GM12875 (cell line): ENCODE results near the gene GTF3C1.

Experiments
- H3K4me3 ChIP-seq: one replicate; pipeline ENCODE4 v1.5.1; 2011; ENCODE audit warnings: low read depth, low read length, control low read depth
- CTCF ChIP-seq: IDR thresholded peaks from 2 replicates; pipeline ENCODE4 v1.5.1; 2011; ENCODE audit warnings: low read depth, mild to moderate bottlenecking, control low read depth, inconsistent platforms, low read length, moderate library complexity, borderline replicate concordance; ENCODE audit not compliant: insufficient read depth

Gene GTF3C1

GRCh38 chr16:27449434-27450195 lies 100.1 kb downstream of the GTF3C1 start:
- H3K4me3 ChIP-seq, result no peak overlapping the region
- TF ChIP-seq CTCF, result no peak

- TF ChIP-seq CTCF, result no peak
Measured at GRCh38 chr16:27448532-27449433, 100.9 kb downstream of the GTF3C1 start.

GRCh38 chr16:27447301-27447700 lies 102.4 kb downstream of the GTF3C1 start:
- H3K4me3 ChIP-seq, result no peak overlapping the region
- TF ChIP-seq CTCF, result no peak

More at GRCh38 chr16:27448532-27449433, 100.9 kb downstream of the GTF3C1 start:
- no peak overlapping the region for H3K4me3 ChIP-seq

GRCh38 chr16:27446721-27447120 lies 103.0 kb downstream of the GTF3C1 start:
- no peak for TF ChIP-seq CTCF
- H3K4me3 ChIP-seq, result no peak overlapping the region

GRCh38 chr16:27445502-27446175 lies 104.1 kb downstream of the GTF3C1 start:
- H3K4me3 ChIP-seq, result no peak overlapping the region
- no peak for TF ChIP-seq CTCF

GRCh38 chr16:27444470-27444869 lies 105.2 kb downstream of the GTF3C1 start:
- no peak for TF ChIP-seq CTCF

More at GRCh38 chr16:27444470-27444869, 105.2 kb downstream of the GTF3C1 start:
- no peak overlapping the region for H3K4me3 ChIP-seq
